Ramos (cell line): ENCODE measurements around the gene KLHDC4.
"Not testable (repeated sequence)": the region's sequence is repeated elsewhere in the genome, so short reads cannot be mapped to it uniquely, and the experiment has no call there.

Experiments
- in situ Hi-C: fragments of 300-500 bp; cut with MboI; formaldehyde crosslinking; loops from one replicate; pipeline ENCODE4 v1.14.3; 2022; ENCODE audit warnings: low sequenced_read_pairs; ENCODE audit not compliant: unreplicated experiment

KLHDC4 gene

GRCh38 chr16:87724490-87725291 lies 41.1 kb downstream of the KLHDC4 start:
- in situ Hi-C loops = no loop called here

DNA sequence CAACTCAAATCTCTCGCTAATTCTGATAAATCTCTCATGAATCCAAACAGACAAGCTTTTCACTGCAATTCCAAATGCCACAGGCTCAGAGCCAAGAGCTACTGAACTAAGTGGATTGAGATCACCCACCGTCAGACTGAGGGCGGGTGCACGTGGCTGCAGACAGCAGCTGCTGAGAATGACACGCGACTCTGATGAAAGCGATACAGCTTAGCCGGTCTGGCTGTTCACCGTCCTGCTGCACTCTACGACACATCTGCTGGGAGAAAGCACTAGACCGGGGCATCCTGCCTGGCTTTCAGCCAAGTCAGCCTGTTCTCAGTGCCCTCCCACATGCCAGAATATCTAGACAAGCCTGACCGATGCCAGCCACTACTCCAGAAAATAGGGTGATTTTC lies 42.6 kb downstream of the KLHDC4 start:
- in situ Hi-C loops = no loop called here

- in situ Hi-C loops = no loop called here
Observed at GRCh38 chr16:87722590-87723225, 43.1 kb downstream of the KLHDC4 start.

DNA sequence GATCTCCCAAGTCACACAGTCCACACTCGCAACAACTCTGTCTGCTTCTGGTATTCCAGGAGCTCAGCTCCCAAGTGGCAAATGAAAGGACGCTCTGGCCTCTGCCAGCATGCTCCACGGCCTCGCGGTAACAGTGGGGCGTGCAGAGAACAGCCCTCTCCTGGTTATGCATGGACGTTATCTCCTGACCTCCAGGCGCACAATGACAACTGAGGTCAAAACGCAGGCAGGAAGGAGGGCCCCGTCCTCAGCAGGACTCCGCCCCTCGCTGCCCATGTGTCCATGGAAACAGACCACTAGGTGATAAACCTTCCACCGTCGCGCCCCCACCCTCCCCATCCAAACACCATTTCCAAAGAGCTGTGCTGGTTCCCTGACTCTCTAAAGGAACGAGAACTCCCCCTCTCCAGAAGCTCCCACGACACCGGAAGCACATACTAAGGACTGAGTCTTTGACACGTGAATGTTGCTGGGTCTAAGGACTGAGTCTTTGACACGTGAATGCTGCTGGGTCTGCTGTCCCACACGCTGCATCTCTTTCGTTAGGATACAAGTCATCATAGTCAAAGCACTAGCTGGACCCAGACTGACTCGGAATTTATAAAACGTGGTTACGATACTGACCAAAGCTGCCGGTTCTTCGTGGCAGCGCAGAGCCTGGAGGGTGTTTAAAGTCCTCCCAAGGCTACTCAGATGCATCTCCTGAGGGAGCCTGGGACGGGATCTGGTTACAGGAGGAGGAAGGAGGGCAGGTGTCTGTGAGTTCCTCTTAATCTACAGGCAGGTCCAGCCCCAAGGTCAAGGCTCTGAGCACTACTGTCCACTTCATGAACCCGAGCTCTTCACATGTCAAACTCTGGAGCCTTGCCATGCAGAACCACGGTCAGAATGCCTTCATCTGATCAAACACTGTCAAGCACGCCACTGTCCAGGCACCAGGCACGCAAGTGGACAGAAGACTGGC lies 43.9 kb downstream of the KLHDC4 start:
- in situ Hi-C loops = no loop called here

- in situ Hi-C loops = no loop called here
Observed at GRCh38 chr16:87720446-87720845, 45.3 kb downstream of the KLHDC4 start.

GRCh38 chr16:87718831-87719230 lies 47.0 kb downstream of the KLHDC4 start:
- in situ Hi-C loops = not testable (repeated sequence)

DNA sequence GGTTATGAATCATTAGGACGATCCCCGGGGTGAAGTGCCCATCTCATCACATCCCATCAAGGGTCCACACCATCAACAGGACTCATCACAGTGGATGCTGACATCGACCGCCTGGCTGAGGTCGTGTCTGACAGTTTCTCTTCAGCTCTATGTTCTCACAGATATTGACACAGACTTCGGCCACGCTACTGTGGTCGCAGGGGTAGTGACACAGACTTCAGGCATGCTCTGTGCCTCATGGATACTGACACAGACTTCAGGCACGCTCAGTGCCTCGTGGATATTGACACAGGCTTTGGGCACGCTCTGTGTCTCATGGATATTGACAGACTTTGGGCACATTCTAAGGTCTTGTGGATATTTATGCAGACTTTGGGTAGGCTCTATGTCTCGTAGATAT lies 50.1 kb downstream of the KLHDC4 start:
- in situ Hi-C loops = no loop called here

DNA sequence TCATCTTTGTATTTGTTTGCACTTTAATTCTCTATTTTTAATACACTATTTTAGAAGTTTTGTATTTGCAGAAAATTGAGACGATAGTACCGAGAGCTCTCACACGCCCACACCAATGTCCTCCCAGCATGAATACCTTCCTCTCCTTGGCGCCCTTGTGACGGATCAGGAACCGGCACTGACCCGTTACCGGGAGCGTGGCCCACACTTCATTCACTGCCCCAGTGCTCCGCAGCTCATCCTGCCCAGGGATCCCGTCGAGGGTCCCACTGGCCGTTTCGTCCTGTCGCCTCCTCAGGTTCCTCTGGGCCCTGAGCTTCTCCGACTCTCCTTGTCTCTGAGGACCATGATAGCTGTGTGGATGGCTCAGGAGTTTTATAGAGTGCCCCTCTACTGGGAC lies 50.6 kb downstream of the KLHDC4 start:
- in situ Hi-C loops = no loop called here

- in situ Hi-C loops = no loop called here
Observed at GRCh38 chr16:87713451-87714229, 52.1 kb downstream of the KLHDC4 start.

- in situ Hi-C loops = no loop called here
Observed at GRCh38 chr16:87712184-87712762, 53.5 kb downstream of the KLHDC4 start.

- in situ Hi-C loops = no loop called here
Observed at GRCh38 chr16:87710887-87711286, 54.9 kb downstream of the KLHDC4 start.

DNA sequence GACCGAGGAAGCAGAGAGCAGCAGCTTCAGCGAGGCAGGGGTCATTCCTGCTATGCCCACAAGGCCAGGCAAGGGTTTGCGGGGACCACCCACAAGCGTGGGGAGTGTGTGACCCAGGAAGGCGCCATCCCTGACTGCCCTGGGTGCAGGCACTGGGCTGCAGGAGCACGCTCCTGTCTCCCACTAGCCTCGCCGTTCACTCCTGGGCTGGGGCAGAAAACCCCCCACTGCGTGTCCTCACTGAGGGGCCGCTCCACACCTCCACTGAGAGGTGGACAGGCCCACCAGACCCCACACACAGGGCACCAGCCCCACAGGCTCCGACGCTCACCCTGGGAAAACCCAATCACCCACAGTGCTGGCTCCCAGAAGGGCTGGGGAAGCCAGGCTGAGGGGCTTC lies 56.1 kb downstream of the KLHDC4 start:
- in situ Hi-C loops = no loop called here

DNA sequence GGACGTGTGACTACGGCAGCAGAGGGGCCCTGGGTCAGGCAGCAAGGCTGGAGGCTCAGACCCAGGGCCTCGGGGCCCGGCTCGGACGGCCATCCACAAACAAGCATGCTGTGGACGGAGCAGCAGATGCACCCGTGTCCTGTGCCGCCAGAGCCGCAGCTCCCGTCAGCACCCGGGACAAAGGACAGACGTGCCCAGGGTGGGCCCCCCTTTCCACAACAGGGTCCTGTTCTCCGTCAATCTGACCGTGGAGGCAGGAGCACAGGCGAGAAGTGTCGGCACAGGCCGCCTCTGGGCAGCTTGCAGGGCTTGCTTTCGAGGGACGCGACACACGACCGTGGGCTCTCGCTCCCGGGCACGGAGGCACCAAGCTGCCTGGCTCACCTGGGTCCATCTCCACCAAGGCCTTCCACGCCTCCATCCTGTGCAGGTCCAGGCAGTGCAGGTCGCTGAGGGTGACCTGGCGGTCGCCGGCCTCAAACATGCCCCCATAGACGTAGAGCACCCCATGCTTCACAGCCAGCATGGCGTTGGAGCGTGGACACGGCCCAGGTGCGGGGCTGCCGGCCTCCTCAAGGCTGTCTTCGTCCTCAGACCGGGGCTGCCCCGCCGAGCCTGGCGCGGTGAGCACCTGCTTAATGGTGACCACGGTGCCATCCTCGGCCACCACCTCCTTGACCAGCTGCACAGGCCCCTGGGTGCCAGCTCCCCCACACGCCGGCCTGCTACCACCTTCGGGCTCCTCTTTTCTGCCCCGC lies 56.7 kb downstream of the KLHDC4 start:
- in situ Hi-C loops = no loop called here

DNA sequence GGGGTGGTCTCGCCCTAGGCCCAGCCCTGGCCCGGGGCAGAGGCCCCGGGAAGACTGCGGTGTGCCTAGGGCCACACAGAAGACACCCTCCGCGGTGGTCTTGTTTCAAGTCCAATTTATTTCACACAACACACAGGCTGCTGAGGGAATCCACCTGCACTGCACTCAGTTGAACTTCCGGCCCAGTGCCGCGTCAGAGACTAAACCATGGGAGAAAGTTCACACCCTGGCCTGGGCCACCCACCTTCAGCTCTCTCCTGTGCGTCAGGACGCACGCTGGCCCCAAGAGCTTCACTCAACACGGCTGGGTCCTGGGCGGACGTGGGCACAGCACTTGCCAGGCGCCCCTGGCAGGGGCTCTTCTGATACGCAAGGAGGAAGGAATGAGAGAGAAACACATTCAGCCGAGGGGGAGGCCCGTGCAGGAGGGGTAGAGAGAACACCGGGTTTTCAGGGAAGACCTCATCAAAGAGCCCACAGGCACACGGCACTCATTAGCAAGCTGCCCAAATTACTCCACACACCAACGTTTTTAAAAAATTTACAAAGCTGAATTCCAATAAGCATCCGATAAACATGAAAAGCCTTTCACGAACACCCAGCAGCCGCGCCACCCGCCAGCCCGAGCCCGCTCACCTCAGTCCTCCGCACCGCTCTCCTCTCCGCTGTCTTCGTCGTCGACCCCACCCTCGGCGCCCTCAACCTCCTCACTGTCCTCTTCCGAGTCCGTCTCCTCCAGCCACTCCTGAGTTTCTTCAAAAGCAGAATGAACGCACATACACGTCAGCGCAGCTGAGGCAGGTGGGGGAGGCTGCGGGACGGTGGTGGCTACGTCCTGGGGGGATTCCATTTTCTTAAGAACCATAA lies 57.8 kb downstream of the KLHDC4 start:
- in situ Hi-C loops = no loop called here

GRCh38 chr16:87707097-87707496 lies 58.7 kb downstream of the KLHDC4 start:
- in situ Hi-C loops = no loop called here

DNA sequence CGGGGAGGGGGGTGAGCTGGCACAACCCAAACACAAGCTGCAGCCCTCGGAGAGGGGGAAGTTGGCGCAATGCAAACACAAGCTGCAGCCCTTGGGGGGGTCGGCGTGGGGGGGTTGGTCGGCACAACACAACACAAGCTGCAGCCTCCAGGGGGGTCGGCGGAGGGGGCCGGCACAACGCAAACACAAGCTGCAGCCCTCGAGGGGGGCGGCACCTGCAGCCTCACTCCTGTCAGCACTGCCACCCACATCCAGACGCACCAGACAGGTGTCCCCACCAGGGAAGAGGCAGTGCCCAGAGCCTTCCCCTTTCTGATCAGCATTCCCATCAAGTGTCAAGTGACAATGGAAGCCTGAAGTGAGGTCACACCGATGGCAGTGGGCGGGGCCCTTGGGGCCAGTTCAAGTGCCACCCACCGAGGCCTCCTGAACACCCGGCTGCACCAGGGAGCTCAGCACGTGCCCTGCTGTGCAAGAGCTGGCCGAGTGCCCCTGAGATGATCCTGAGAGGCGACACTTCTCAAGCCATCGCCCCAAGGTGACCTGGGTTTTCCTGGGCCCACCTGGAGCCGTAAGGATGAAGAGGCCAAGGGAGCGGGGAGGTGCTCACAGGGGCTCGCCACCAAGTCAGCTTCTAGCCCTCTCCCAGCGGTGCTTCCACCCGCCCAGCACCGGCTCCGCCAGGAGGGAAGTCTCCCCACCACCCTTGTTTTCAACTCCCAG lies 59.3 kb downstream of the KLHDC4 start:
- in situ Hi-C loops = no loop called here

GRCh38 chr16:87705771-87706277 lies 60.0 kb downstream of the KLHDC4 start:
- in situ Hi-C loops = no loop called here
